Coronary artery (tissue), 2 donors: Measurements from ENCODE around the gene KCNT2.
A peak's percentile ranks its signal among the peaks of the same experiment; 100 is the strongest.

Source experiments
- DNase-seq: peaks from one replicate; pipeline ENCODE4 v3.0.0-alpha.2; 2017; ENCODE audit warnings: low spot score
- H3K27ac ChIP-seq, 2 donors: fragments of 200-600 bp; sonication (generic); one replicate each; pipeline ENCODE4 v1.5.1; 2016 to 2019
- H3K4me3 ChIP-seq: fragments of 200-600 bp; sonication (generic); 2 replicates; pipeline ENCODE4 v1.5.1; 2016; ENCODE audit warnings: mild to moderate bottlenecking, moderate library complexity
- TF ChIP-seq, protein P1 (sequence below): fragments of 200-600 bp; sonication (generic); IDR thresholded peaks from one replicate; pipeline ENCODE4 v1.5.1; 2019; ENCODE audit warnings: antibody characterized with exemption

KCNT2 gene

DNA sequence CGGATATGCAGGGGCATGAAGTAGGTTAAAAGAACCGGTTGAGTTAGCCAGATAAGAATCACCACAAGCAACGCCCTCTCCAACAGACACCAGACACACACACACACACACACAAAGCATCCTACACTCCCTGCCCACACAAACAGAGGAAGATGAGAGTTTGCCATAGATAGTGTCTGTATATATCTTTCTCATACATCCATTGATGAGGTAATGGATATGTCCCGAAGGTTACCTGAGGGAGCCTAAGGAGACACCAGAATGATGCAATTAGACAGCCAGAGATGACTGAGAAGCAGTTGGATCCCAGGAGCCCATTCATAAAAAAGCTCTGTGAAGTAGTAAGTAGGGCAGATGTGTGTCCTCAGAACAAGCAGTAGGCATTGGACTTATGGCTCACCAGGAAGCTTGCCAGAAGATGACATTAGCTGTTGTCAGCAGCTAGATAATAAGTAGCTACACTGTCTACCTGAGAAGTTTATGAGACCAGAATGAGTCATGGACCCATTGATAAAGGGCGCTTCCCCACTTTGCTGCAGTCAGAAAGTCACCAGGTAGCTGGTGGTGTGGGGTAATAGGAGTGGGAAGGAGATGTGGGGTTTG, 247.0 kb downstream of the KCNT2 start:
- TF ChIP-seq, protein P1, sequence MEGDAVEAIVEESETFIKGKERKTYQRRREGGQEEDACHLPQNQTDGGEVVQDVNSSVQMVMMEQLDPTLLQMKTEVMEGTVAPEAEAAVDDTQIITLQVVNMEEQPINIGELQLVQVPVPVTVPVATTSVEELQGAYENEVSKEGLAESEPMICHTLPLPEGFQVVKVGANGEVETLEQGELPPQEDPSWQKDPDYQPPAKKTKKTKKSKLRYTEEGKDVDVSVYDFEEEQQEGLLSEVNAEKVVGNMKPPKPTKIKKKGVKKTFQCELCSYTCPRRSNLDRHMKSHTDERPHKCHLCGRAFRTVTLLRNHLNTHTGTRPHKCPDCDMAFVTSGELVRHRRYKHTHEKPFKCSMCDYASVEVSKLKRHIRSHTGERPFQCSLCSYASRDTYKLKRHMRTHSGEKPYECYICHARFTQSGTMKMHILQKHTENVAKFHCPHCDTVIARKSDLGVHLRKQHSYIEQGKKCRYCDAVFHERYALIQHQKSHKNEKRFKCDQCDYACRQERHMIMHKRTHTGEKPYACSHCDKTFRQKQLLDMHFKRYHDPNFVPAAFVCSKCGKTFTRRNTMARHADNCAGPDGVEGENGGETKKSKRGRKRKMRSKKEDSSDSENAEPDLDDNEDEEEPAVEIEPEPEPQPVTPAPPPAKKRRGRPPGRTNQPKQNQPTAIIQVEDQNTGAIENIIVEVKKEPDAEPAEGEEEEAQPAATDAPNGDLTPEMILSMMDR, result no peak
- DNase-seq, result no peak
- no peak overlapping the region for H3K4me3 ChIP-seq
- H3K27ac ChIP-seq, result no peak overlapping the region

DNA sequence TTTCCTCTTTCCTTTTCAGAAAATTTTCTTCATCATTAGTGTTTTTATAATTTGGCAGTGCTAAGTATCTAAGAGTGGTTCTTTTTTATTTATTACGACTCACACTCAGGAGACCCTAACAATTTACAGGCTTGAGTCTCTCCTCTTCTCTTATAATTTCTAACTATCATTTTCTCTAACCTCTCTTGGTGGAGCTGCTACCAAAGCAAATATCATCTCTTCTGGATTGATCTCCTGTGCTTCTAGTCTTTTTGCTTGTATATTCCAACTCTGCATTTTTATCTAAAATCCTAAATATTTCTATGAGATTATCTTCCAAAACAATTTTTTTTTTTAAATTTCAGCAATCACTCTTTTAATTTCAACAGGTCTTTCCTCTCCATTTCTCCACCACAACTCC, 250.3 kb downstream of the KCNT2 start:
- TF ChIP-seq, protein P1, result no peak
- no peak overlapping the region for H3K27ac ChIP-seq
- DNase-seq, result no peak
- H3K4me3 ChIP-seq, result no peak overlapping the region

DNA sequence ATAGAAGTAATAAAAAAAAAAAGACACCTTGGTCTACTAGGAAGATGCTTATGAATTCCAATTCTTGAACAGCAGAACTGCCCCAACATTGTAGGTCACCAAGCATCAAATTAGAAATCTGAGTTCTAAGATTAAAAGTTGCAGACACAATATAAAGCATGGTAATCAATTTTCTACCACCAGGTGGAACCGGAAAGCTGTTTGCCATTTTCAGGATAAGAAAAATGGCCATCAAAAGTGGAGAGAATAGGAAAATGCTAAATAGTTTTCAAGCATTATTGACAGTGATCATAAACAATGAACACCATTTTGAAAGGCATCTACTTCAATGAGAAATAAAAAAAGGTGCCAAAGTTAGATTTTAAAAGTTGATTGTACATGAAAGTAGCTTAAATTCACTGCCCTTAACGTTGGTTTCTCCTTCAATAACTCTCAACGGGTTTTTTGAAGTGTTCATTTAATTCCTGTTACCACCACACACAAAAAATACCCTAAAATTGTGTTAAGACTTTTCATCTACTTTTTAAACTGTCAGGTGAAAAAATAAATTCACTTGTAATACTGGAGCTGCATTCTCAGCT, 252.9 kb downstream of the KCNT2 start:
- no peak for DNase-seq
- Histone ChIP-seq H3K4me3 (no peak overlapping the region), H3K27ac (no peak overlapping the region)
- TF ChIP-seq, protein P1, result peak; percentile 39

DNA sequence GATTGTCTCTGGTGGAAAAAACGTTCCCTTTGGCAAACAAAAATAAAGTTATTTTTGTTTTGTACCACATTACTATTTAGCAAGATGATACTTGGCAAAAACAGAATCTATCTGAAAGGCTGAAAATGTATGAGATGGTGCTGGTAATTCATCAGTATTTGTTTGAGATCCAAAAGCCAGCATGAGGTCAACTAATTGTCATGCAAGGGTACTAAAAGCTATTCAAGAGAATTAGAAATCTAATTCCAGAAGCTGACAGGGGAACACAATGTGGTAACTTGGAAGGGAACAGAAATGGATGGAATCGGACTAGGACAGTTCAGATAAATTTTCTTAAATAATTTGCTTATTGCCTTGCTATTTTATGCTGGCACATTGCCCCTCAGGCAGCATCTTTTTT, 263.8 kb downstream of the KCNT2 start:
- H3K27ac ChIP-seq, result no peak overlapping the region
- TF ChIP-seq, protein P1, result no peak
- no peak for DNase-seq
- no peak overlapping the region for H3K4me3 ChIP-seq

DNA sequence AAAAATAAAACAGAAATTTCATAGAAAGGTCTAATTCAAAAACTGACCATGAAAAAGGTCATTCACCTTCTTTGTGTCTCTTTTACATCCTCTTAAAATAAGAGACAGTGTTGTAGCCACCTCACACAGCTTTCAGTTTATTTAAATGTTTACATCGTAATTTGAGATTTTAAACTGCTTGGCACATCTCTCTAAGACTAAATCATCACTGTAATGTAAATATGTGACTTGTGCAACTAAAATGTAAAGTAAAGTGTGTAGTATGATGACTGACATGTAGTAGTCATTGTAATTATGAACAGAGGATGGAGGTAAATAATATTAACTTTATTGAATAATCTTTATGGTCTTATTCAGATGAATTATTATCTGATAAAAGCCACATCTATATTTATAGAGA, 283.9 kb downstream of the KCNT2 start:
- Histone ChIP-seq H3K4me3 (no peak overlapping the region), H3K27ac (no peak overlapping the region)
- DNase-seq, result no peak
- TF ChIP-seq, protein P1, result no peak

DNA sequence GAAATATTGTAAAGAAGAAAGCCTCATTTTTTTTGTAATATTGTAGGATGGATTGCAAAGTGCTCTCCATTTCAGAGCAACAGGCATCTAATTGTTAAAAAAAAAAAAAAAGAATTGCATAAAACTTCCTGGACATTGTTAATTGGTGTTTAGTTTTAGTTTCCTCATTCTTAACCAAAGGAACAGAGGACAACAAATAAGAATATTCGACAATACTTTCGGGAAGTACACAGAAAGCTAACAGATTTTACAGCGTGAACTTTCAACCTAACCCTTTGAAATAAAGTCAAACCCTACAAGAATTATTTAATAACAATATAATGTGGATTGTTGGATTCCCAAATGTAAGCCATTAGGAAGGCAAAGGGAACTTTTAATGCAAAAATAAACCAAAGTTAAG, 284.4 kb downstream of the KCNT2 start:
- TF ChIP-seq, protein P1, result no peak
- no peak for DNase-seq
- H3K4me3 ChIP-seq, result no peak overlapping the region
- no peak overlapping the region for H3K27ac ChIP-seq

DNA sequence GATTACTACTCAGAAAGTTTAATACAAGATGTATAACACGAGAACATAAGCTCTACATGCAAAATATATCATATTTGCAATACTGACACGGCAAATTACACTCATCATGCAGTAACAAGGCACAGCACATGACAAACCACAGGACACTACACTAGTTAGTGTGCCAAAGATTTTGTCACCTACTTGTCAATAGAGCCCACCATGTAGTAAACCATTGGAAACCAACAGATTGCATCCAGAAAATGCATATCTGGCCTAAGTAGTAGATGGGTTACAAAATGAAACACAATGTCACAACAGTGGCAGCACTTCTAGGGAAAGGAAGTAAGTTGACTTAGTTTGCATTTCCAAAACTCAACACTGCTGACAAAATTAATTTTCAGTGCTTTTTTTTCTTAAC, 288.9 kb downstream of the KCNT2 start:
- Histone ChIP-seq H3K4me3 (no peak overlapping the region), H3K27ac (no peak overlapping the region)
- TF ChIP-seq, protein P1, result no peak
- no peak for DNase-seq
